ENCODE measurements around the gene CST2.

Gene CST2

GRCh38 chr20:23873370-23874015, 47.0 kb upstream of the CST2 start:
- Histone ChIP-seq H2AFZ (ENCODE audit: low read length) (no peak overlapping the region), H3K27me3 (ENCODE audit: insufficient read depth, low read length, poor library complexity, severe bottlenecking) (no peaks in the 10 kb centered on the region), H4K20me1 (ENCODE audit: insufficient read depth, low read length, poor library complexity, severe bottlenecking) (no peaks in the 10 kb centered on the region), H3K36me3 (ENCODE audit: insufficient read depth, low read length) (no peaks in the 10 kb centered on the region), H3K4me2 (ENCODE audit: low read depth, low read length, poor library complexity, severe bottlenecking) (peak overlapping the region; percentile 14), H3F3A (ENCODE audit: low read depth) (no peaks in the 10 kb centered on the region), H3K4me1 (ENCODE audit: insufficient read depth, low read length, poor library complexity, severe bottlenecking) (peaks cover 30% of the 10 kb centered on the region), H3K9me2 (replicated peaks; ENCODE audit: low read depth, low read length) (no peaks in the 10 kb centered on the region), H3K9me3 (ENCODE audit: insufficient read depth, low read depth, low read length) (no peaks in the 10 kb centered on the region), H3K9ac (ENCODE audit: low read depth, low read length, poor library complexity, severe bottlenecking) (peak overlapping the region; percentile 4), H3K4me3 (ENCODE audit: low read length, poor library complexity, severe bottlenecking) (peak overlapping the region; percentile 28), H3K79me2 (ENCODE audit: insufficient read depth, low read length) (no peaks in the 10 kb centered on the region)
- TF ChIP-seq EZH2phosphoT487 (IDR thresholded peaks at IDR 0.05; ENCODE audit: borderline replicate concordance): no peak
- no peak for TF ChIP-seq CTCF (conservative IDR thresholded peaks at IDR 0.05; ENCODE audit: low read length)

GRCh38 chr20:23872065-23872464, 45.5 kb upstream of the CST2 start:
- TF ChIP-seq CTCF (conservative IDR thresholded peaks at IDR 0.05; ENCODE audit: low read length): no peak
- TF ChIP-seq EZH2phosphoT487 (IDR thresholded peaks at IDR 0.05; ENCODE audit: borderline replicate concordance): no peak
- Histone ChIP-seq H3K4me2 (ENCODE audit: low read depth, low read length, poor library complexity, severe bottlenecking) (no peak overlapping the region), H4K20me1 (ENCODE audit: insufficient read depth, low read length, poor library complexity, severe bottlenecking) (no peaks in the 10 kb centered on the region), H3K9me2 (replicated peaks; ENCODE audit: low read depth, low read length) (no peaks in the 10 kb centered on the region), H3K79me2 (ENCODE audit: insufficient read depth, low read length) (no peaks in the 10 kb centered on the region), H3F3A (ENCODE audit: low read depth) (no peaks in the 10 kb centered on the region), H3K9me3 (ENCODE audit: insufficient read depth, low read depth, low read length) (no peaks in the 10 kb centered on the region), H3K27me3 (ENCODE audit: insufficient read depth, low read length, poor library complexity, severe bottlenecking) (no peaks in the 10 kb centered on the region), H2AFZ (ENCODE audit: low read length) (no peak overlapping the region), H3K4me1 (ENCODE audit: insufficient read depth, low read length, poor library complexity, severe bottlenecking) (peaks cover 30% of the 10 kb centered on the region), H3K9ac (ENCODE audit: low read depth, low read length, poor library complexity, severe bottlenecking) (no peak overlapping the region), H3K36me3 (ENCODE audit: insufficient read depth, low read length) (no peaks in the 10 kb centered on the region), H3K4me3 (ENCODE audit: low read length, poor library complexity, severe bottlenecking) (no peak overlapping the region)

- no peak overlapping the region for H3K9ac ChIP-seq (ENCODE audit: low read depth, low read length, poor library complexity, severe bottlenecking)
- no peaks in the 10 kb centered on the region for H4K20me1 ChIP-seq (ENCODE audit: insufficient read depth, low read length, poor library complexity, severe bottlenecking)
- H3K9me2 ChIP-seq (replicated peaks; ENCODE audit: low read depth, low read length): no peaks in the 10 kb centered on the region
- no peaks in the 10 kb centered on the region for H3K27me3 ChIP-seq (ENCODE audit: insufficient read depth, low read length, poor library complexity, severe bottlenecking)
- H3K9me3 ChIP-seq (ENCODE audit: insufficient read depth, low read depth, low read length): no peaks in the 10 kb centered on the region
- no peak overlapping the region for H3K4me2 ChIP-seq (ENCODE audit: low read depth, low read length, poor library complexity, severe bottlenecking)
- H3F3A ChIP-seq (ENCODE audit: low read depth): no peaks in the 10 kb centered on the region
- no peak overlapping the region for H2AFZ ChIP-seq (ENCODE audit: low read length)
- no peak overlapping the region for H3K4me3 ChIP-seq (ENCODE audit: low read length, poor library complexity, severe bottlenecking)
- TF ChIP-seq EZH2phosphoT487 (IDR thresholded peaks at IDR 0.05; ENCODE audit: borderline replicate concordance) (no peak), CTCF (conservative IDR thresholded peaks at IDR 0.05; ENCODE audit: low read length) (no peak)
- H3K36me3 ChIP-seq (ENCODE audit: insufficient read depth, low read length): no peaks in the 10 kb centered on the region
- H3K4me1 ChIP-seq (ENCODE audit: insufficient read depth, low read length, poor library complexity, severe bottlenecking): peaks cover 27% of the 10 kb centered on the region
- H3K79me2 ChIP-seq (ENCODE audit: insufficient read depth, low read length): no peaks in the 10 kb centered on the region
These were observed 43.9 kb upstream of the CST2 start for GRCh38 chr20:23870461-23870860.
